Liver (tissue), 3 donors: ENCODE data around the gene ATP11A.

Experiments
- EGR1 ChIP-seq, 2 donors: IDR thresholded peaks; 2 replicates each; pipeline ENCODE4 v1.6.1; 2016 to 2018; ENCODE audit warnings: antibody characterized with exemption in 2 of 2, low read depth in 2 of 2
- FOXA1 ChIP-seq: IDR thresholded peaks from 2 replicates; pipeline ENCODE4 v1.6.1; 2016; ENCODE audit warnings: antibody characterized with exemption
- GABPA ChIP-seq, 2 donors: IDR thresholded peaks in 1 of 2; conservative IDR thresholded peaks in 1 of 2; 2 replicates each; pipeline ENCODE4 v1.6.1; 2016; ENCODE audit warnings: antibody characterized with exemption in 2 of 2, mild to moderate bottlenecking in 1 of 2, moderate library complexity in 1 of 2
- JUND ChIP-seq, 2 donors: IDR thresholded peaks; 2 replicates each; pipeline ENCODE4 v1.6.1; 2016; ENCODE audit warnings: antibody characterized with exemption in 2 of 2
- RAD21 ChIP-seq, 2 donors: IDR thresholded peaks; 2 replicates each; pipeline ENCODE4 v1.6.1; 2016; ENCODE audit warnings: antibody characterized with exemption in 2 of 2, mild to moderate bottlenecking in 2 of 2
- RXRA ChIP-seq, 2 donors: IDR thresholded peaks; 2 replicates each; pipeline ENCODE4 v1.6.1; 2017 to 2018; ENCODE audit warnings: antibody characterized with exemption in 2 of 2, mild to moderate bottlenecking in 1 of 2
- SP1 ChIP-seq: IDR thresholded peaks from 2 replicates; pipeline ENCODE4 v1.6.1; 2018; ENCODE audit warnings: antibody characterized with exemption, mild to moderate bottlenecking
- TAF1 ChIP-seq: conservative IDR thresholded peaks from 2 replicates; pipeline ENCODE4 v1.6.1; 2016; ENCODE audit warnings: antibody characterized with exemption, mild to moderate bottlenecking
- YY1 ChIP-seq: IDR thresholded peaks from 2 replicates; pipeline ENCODE4 v1.6.1; 2016; ENCODE audit warnings: antibody characterized with exemption, mild to moderate bottlenecking
- TF ChIP-seq, protein P1 (sequence below): fragments of 150-350 bp; IDR thresholded peaks from 2 replicates; pipeline ENCODE4 v1.5.1; 2017; ENCODE audit warnings: improper control_type of control experiment, low read depth, low read length; ENCODE audit not compliant: missing input control
- TF ChIP-seq, protein P2 (sequence below): IDR thresholded peaks from 2 replicates; pipeline ENCODE4 v1.6.1; 2016; ENCODE audit warnings: antibody characterized with exemption
- TF ChIP-seq, protein P3 (sequence below): IDR thresholded peaks from 2 replicates; pipeline ENCODE4 v1.6.1; 2016; ENCODE audit warnings: antibody characterized with exemption, mild to moderate bottlenecking
- TF ChIP-seq, protein P4 (sequence below): IDR thresholded peaks from 2 replicates; pipeline ENCODE4 v1.6.1; 2016; ENCODE audit warnings: antibody characterized with exemption
- TF ChIP-seq, protein P5 (sequence below): IDR thresholded peaks from 2 replicates; pipeline ENCODE4 v1.6.1; 2016; ENCODE audit warnings: antibody characterized with exemption
- donor health status: healthy.
- donor health status: healthy.

DNA sequence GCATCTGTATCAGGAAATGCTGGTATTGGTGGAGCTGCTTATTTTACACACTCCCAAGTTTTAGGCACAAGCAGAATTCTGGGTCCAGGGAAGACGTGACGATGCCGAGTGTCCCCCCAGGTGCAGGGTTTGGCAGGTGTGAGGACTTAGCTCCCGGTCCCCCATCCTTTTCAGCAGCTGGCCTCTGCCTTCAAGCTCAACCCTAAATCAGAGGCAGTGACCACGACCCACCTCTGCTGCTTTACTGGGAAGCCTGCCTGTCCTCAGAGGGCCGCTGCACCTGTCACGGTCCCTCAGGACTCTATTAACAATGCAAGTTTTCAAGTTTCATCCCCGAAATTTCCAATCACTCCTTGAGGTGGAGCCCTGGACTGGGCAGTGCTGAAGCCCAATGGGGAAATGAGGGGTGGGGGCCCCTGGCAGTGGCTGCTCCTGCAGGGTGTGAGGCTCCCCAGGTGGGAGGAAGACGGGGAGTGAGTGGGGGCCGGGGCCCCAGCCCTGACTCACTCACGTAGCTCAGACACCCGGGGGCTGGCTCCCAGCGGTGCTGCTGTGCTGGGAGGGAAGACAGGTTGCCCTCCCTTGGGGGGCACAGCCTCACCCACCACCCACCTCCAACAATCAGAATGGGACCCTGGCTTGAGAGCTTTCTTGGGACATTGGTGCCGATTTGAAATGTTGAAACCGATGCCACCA is 186.6 kb downstream of the ATP11A start:
- TF ChIP-seq, protein P1, sequence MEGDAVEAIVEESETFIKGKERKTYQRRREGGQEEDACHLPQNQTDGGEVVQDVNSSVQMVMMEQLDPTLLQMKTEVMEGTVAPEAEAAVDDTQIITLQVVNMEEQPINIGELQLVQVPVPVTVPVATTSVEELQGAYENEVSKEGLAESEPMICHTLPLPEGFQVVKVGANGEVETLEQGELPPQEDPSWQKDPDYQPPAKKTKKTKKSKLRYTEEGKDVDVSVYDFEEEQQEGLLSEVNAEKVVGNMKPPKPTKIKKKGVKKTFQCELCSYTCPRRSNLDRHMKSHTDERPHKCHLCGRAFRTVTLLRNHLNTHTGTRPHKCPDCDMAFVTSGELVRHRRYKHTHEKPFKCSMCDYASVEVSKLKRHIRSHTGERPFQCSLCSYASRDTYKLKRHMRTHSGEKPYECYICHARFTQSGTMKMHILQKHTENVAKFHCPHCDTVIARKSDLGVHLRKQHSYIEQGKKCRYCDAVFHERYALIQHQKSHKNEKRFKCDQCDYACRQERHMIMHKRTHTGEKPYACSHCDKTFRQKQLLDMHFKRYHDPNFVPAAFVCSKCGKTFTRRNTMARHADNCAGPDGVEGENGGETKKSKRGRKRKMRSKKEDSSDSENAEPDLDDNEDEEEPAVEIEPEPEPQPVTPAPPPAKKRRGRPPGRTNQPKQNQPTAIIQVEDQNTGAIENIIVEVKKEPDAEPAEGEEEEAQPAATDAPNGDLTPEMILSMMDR: no peak
- TF ChIP-seq JUND (IDR thresholded peaks at IDR 0.05) (no peak), RAD21 (IDR thresholded peaks at IDR 0.05) (no peak), RXRA (IDR thresholded peaks at IDR 0.05) (no peak), YY1 (no peak), TAF1 (no peak), FOXA1 (no peak), GABPA (IDR thresholded peaks at IDR 0.05 in 1 of 2, conservative IDR thresholded peaks at IDR 0.05 in 1 of 2) (no peak), EGR1 (IDR thresholded peaks at IDR 0.05; ENCODE audit: low read depth in 2 of 2) (no peak), SP1 (no peak)
- TF ChIP-seq, protein P2, sequence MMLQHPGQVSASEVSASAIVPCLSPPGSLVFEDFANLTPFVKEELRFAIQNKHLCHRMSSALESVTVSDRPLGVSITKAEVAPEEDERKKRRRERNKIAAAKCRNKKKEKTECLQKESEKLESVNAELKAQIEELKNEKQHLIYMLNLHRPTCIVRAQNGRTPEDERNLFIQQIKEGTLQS: no peak
- TF ChIP-seq, protein P3, sequence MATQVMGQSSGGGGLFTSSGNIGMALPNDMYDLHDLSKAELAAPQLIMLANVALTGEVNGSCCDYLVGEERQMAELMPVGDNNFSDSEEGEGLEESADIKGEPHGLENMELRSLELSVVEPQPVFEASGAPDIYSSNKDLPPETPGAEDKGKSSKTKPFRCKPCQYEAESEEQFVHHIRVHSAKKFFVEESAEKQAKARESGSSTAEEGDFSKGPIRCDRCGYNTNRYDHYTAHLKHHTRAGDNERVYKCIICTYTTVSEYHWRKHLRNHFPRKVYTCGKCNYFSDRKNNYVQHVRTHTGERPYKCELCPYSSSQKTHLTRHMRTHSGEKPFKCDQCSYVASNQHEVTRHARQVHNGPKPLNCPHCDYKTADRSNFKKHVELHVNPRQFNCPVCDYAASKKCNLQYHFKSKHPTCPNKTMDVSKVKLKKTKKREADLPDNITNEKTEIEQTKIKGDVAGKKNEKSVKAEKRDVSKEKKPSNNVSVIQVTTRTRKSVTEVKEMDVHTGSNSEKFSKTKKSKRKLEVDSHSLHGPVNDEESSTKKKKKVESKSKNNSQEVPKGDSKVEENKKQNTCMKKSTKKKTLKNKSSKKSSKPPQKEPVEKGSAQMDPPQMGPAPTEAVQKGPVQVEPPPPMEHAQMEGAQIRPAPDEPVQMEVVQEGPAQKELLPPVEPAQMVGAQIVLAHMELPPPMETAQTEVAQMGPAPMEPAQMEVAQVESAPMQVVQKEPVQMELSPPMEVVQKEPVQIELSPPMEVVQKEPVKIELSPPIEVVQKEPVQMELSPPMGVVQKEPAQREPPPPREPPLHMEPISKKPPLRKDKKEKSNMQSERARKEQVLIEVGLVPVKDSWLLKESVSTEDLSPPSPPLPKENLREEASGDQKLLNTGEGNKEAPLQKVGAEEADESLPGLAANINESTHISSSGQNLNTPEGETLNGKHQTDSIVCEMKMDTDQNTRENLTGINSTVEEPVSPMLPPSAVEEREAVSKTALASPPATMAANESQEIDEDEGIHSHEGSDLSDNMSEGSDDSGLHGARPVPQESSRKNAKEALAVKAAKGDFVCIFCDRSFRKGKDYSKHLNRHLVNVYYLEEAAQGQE: no peak
- TF ChIP-seq, protein P4, sequence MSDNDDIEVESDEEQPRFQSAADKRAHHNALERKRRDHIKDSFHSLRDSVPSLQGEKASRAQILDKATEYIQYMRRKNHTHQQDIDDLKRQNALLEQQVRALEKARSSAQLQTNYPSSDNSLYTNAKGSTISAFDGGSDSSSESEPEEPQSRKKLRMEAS: no peak
- TF ChIP-seq, protein P5, sequence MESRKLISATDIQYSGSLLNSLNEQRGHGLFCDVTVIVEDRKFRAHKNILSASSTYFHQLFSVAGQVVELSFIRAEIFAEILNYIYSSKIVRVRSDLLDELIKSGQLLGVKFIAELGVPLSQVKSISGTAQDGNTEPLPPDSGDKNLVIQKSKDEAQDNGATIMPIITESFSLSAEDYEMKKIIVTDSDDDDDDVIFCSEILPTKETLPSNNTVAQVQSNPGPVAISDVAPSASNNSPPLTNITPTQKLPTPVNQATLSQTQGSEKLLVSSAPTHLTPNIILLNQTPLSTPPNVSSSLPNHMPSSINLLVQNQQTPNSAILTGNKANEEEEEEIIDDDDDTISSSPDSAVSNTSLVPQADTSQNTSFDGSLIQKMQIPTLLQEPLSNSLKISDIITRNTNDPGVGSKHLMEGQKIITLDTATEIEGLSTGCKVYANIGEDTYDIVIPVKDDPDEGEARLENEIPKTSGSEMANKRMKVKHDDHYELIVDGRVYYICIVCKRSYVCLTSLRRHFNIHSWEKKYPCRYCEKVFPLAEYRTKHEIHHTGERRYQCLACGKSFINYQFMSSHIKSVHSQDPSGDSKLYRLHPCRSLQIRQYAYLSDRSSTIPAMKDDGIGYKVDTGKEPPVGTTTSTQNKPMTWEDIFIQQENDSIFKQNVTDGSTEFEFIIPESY: no peak
